Activated gamma-delta T cell treated with Interleukin-2 at 50 U/mL for 16 hours (primary cell): Measurements from ENCODE around the gene SIGLEC7.

Experiments
- DNase-seq: peaks from one replicate; pipeline ENCODE4 v3.0.0-alpha.2; 2020

Gene SIGLEC7

DNA sequence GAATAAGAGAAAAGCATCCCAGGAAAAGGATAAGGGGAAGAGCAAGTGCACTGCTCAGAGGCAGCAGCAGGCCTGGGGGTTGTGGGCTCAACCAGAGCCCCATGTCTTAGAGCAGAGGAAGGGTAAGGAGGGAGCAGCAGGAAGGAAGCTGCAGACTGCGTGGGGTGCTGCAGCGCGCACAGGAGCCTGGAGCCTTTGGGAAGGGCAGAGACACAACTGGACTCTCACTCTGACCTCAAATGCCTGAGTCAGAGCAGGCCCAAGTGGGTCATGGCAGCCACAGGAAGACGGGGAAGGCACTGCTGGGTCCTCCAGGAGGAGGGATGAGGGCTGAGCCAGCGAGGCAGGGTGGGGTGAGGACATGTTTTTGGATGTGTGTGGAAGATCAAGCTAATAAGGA, 31.6 kb downstream of the SIGLEC7 start:
- no peak for DNase-seq

DNA sequence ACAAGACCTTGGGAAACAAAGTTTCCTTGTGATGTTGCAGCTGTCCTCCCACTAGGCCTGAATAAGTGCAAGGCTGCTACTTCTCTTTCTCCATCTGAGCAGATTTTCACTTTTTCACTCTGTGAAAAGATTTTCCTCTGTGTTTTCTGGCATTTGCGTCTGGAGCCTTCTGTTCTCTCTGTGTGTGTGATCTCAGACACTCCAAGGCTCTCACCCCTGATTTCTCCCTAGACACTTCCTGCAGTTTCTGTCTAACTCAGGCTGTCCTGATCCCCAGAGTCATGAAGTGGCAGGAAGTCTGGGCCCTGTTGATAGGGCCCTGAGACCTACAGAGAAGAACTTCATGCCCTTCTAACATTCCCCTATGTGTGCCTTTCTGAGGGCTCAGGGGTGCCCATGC, 37.2 kb downstream of the SIGLEC7 start:
- DNase-seq: no peak

DNA sequence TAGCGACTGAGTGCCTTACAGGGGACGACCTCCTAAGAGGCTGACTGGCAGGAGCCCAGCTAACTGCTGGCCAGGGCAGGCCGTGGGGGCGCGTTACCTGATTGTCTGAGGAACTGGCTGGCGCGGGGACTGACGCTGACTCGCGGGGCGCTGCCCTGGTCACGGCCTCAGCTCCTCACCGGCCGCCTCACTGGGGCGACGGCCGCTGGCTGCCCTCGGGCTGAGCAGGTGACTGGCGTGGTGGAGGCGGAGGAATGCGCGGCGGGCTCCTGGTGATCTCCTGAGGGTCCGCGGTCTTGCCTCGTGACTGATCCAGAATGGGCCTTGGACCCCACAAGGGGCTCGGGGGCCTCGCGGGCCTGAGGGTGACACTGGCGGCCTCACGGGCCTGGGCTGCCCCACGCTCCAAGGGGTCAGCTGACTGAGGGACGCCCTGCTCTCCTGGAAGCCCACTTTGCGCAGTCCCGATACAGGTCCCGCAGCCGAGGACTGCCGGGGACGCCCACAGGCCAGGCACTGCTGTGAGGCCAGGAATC, 39.3 kb downstream of the SIGLEC7 start:
- DNase-seq: no peak

DNA sequence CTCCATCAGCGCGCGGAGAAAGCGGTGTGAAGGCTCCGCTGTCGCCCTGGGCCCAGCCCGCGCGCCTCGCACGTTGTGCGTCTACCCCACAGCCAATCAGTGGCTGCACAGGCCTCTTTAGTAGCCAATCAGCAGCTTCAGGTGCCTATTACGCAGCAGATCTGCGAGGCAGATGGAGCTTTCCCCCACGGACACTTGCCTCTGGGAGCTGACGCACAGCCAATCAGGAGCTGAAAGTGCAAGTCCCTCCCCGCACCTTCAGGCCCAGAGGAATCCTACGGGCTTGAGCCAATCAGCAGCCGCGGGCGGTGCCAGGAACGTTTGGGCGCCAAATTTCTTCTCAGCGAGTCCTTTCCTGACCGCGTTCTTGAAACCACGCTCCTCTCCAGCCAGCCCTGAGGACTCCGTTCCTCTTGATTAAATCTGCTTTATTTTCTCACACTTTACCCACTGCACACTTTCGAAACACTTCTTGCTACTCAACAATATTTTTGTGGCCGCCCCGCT, 39.9 kb downstream of the SIGLEC7 start:
- no peak for DNase-seq

DNA sequence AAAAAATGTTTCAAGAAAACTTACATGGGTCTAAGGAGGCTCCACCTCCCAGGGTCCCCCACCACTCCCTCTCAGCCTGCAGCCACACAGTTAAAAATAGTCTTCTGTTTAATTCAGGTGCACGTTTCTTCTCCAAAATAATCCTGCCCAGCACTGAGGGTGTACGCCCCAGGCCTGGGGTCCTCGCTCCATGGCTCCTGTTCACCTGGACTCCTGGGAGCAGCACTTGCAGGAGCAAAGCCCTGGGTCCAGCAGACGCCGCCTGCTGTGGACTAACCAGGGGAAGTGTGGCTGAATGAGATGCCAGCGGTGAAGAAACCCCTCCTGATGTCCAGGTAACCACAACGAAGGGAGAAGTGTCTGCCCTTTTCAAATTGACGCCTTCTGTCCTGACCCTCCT, 41.5 kb downstream of the SIGLEC7 start:
- no peak for DNase-seq

DNA sequence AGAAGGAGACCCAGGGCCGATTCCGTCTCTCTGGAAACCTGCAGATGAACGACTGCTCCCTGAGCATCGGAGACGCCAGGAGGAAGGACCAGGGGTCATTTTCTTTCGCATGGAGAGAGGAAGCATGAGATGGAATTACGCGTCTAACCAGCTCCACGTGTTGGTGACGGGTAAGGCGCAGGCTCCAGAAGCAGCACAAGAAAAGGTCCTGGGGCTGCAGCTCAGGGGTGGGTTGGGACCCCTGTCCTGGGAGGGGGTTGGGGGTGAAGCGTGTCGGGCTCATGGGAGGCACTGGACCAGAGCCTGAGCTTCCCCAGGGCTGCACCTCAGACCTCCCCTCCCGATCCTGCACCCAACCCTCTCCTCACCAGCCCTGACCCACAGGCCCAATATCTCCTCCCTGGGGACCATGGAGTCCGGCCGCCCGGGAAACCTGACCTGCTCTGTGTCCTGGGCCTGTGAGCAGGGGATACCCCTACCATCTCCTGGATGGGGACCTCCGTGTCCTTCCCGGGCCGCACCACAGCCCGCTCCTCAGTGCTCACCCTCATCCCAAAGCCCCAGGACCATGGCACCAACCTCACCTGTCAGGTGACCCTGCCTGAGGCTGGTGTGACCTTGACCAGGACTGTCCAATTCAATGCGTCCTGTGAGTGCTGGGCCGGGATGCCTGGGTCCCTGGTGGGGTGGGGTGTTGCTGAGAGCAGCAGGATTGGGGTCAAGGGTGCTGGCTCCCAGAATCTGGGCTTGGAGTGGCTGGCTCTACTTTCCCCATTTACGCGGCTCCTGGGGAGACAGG, 43.2 kb downstream of the SIGLEC7 start:
- DNase-seq: no peak

DNA sequence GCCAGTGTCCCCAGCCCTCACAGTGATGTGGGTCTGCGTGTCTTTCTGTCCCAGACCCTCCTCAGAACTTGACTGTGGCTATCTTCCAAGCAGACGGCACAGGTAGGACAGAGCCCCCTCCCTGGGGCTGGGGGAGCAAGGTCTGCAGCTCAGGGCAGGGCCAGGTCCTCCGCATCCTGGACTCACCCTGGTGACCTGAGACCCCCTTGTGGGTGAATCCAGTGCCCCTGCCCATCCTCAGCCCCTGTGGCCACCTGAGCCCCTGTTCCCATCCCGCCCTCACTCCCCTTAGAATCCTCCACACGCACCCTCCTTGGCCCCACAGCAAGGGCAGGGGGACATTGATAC, 43.7 kb downstream of the SIGLEC7 start:
- no peak for DNase-seq

DNA sequence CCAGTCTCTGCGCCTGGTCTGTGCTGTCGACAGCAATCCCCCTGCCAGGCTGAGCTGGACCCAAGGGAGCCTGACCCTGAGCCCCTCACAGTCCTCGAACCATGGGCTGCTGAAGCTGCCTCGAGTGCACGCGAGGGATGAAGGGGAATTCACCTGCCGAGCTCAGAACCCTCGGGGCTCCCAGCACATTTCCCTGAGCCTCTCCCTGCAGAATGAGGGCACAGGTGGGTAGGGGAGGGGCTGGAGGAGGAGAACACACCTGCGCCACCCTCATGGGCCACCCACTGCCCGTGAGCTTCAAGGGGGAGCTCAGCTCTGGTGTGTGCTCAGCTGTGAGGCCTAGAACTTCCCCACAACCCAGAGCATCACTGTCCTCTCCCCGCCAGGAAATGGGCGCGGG, 44.2 kb downstream of the SIGLEC7 start:
- no peak for DNase-seq

DNA sequence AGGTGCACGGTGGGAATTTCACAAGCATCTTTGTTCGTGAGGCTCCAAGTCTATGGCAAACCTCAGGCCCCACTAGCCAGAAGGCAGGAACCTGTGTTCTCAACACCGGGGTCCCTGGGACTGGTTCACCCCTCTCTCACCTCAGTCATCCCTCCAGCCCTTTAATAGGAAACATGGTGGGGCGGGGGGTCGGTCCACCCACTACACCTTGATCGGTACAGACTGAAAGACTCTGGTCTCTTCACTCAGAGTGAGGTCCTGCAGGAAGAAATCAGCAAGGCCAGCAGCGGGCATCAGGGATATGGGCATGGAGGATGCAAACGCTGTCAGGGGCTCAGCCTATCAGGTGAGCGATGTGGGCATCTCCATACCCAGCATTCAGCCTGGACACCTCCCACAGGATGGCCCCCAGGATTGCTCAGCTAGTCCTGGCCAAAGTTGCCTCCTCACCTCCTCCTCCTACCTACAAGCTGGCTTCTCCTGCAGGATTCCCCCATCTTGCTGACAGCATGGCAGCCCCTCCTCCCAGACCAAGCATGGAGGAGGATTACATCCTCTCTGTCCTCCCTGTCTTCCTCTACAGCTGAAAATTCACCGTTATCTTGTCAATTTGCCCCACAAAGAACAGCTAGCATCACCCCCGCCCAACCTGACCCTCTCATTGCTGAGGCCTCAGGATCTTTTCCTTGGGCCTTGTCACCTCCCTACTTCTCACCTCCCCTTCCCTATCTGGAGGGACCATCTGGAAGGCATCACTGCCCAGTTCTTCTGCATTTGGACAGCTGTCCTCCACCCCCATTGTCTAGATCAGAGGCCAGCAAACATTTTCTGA, 45.5 kb downstream of the SIGLEC7 start:
- DNase-seq: no peak

DNA sequence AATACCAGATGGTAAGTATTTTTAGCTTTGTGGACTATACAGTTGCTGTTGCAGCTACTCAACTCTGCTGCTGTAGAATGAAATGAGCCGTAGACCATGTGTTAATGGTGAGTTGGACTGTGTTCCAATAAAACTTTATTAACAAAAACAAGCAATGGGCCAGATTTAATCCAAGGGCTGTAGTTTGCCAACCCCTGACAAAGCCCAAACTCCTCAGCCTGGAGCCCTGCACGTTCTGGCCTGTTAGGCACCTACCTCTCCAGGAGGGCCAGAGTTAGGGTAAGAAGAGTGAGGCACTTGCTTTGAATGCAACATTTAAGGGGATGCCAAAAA, 46.1 kb downstream of the SIGLEC7 start:
- no peak for DNase-seq

DNA sequence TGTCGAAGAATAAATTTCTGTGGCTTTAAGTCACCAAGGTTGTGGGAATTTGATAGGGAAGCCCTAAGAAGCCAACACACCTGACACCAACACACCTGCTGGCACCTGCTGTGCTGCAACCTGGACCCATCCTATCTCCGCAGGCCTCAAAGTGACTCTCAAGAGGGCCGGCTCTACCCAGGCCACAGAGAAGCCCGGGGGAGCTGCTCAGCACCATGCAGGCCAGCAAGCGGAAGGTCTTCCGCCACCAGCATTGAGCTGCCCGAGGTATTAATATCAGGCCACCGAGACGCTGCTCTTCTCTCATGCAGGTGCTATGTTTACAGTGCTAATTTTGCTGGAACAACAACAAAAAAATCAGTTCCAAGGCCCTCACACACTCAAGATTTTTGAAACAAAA, 50.6 kb downstream of the SIGLEC7 start:
- DNase-seq: no peak

DNA sequence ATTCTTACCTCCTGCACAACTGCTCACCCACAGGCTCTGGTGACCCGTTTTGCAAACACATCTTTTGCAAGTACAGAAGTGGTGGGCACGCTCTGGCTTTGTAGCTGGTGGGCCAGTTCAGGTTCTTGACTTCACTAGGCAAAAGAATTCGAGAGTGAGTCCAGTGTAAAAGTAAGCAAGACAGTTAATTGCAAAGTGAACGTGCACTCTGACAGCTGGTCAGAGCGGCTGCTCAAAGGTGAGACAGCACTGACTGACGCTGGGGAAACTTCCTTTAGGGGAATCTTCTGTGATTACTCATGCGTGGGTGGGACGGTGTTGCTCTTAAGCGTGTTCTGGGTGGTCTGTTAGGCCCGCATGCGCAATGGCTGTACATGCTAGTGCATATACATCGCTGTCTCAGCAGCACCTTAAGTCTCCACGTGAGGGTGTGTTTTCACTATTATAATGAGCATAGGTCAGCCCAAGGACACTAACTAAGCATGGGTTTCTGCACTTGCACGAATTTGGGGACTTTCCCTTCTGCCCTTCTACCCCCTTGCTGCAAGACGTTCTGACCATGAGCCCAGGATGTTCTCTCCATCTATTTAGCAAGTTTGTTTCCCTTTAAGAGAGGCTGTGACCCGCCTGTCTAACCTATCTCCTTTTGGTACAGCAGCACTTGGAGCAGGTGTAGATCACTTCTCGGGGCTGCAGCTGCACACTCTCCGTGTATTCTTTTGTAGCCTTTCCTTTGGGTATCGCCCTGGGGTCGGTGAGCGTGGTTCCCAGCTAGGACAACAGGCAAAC, 52.6 kb downstream of the SIGLEC7 start:
- DNase-seq: no peak

DNA sequence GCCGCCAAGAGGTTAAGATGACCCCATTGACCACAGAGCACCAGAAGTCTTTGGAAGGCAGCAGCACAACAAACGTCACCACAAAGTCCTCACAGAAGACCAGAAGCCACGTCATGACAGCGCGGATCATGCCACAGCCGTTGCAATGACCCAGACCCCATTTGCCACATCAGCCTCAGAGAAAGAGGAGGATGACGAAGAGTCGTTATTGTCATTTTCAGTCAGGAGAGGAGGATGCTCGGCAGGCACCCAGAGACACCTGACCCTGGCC, 53.1 kb downstream of the SIGLEC7 start:
- no peak for DNase-seq

DNA sequence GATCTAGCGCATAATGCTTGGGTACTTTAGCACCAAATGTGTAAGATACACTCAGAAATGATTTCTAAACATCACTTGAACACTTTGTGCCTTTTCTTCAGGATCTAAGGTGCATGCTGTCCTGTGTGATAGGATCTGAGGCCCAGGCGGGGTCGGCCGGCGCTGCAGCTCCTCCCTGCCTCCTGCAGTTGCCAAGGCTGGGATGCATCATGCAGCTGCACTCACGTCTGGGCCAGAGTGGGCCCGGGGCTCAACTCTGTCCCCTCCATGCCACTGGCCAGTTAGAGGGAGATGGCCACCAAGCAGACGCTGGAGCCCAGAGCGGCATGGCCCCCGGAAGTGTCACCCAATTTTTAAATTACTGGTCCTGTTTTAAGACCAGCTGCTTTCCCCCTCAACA, 53.5 kb downstream of the SIGLEC7 start:
- no peak for DNase-seq

DNA sequence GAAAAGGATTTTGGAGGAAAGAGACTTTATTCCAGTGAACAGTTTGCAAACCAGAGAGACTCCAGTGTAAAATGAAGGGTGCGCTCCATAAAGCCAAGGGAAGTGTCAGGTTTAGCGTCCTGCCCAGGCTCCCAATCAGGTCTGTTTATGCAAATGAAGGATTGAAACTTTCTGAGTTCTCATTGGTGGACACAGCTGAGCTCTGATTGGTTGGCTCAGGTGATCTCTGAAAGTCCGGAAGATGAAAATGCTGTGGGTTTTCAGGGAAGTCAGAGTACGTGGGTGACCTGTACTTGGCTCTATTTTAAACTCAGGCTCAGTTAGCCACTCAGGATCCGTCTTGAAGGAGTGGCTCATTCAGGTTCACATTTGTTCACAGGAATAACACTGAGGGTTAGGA, 54.1 kb downstream of the SIGLEC7 start:
- DNase-seq: no peak

DNA sequence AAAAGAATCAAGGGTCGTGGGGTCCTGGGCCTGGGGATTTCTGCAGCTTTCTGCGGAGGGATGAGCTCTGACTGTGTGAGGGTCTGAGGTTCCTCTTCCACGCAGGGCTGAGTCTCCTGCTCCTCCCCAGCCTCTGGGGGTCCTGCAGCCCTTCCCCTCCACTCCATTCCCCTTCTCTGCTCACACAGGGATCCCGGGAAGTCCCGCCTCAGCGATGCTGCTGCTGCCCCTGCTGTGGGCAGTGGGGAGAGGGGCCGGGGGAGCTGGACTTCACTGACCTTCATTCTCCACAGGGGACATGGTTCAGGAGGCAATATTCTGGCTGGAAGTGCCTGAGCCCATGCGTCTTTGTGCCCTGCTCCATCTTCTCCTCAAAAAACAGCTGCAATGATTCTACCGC, 56.5 kb downstream of the SIGLEC7 start:
- DNase-seq: no peak

DNA sequence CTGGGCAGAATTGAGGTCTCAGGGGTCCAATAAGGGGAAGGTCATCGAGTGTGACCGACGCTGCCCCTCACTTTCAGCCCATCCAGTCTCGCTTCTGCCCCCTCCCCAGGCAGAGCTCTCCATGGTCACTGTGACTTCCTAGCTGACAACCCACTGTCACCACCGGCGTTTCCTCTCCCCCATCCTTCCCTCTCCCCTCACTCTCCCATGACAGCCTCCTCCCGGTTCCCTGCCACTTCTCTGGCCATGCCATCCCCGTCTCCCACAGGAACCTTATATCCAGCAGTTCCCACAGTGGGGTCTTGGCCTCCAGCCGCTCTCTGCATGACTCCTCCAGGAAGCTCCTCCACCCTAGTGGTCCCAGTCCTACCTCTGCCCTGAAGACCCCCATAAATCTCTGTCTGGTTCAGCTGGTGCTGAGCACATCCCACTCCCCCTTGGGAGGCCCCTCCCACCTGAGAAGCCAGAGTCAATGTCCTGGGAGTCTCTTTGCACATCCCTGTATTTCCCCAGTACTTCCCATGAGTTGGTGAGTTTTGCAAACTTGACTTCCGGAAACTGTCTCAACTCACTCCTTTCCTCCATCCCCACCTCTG, 58.1 kb downstream of the SIGLEC7 start:
- DNase-seq: no peak

DNA sequence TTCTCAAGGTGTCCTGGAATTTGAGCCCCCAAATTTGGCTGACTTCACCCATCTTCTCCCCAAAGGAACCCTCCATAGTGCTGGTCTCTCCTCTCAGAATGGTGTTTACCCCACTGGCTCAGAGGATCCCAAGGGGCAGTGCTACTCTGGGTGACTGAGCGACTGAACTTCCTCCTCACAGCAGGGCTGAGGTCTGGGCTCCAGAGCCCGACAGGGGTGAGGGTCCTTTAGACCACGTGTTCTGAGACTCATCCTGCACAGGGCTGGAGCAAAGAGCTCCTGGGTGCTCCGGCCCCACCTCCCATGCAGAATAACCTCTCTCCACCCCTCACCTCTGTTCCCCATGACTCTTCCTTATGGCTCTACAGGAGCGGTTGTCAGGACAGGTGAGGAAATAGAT, 59.6 kb downstream of the SIGLEC7 start:
- DNase-seq: no peak
